GM23338 (cell line): ENCODE results near the gene FOXJ2. TPM values are rescaled to one million over a fixed set of nuclear protein-coding genes. Genes with fewer than 3 reads are reported as not detected.

Experiments used
- ATAC-seq: fragments of 200-7000 bp; cut with Tn5 transposase; 3 replicates; pipeline ENCODE4 v1.9.1; 2020
- DNase-seq: peaks from one replicate; pipeline ENCODE4 v3.0.0-alpha.2; 2015; ENCODE audit warnings: low spot score
- H2AFZ ChIP-seq: fragments of 200-600 bp; sonication (generic); 2 replicates; pipeline ENCODE4 v1.8.0; 2016; ENCODE audit warnings: antibody characterized with exemption, mild to moderate bottlenecking, moderate library complexity
- H3F3A ChIP-seq: fragments of 200-600 bp; sonication (generic); replicated peaks from 2 replicates; pipeline ENCODE4 v1.8.0; 2017; ENCODE audit warnings: antibody characterized with exemption, mixed run types, low read depth
- H3K27ac ChIP-seq: fragments of 200-600 bp; sonication (generic); 2 replicates; pipeline ENCODE4 v1.6.1; 2016; ENCODE audit warnings: low read depth
- H3K27me3 ChIP-seq: fragments of 200-600 bp; sonication (generic); 2 replicates; pipeline ENCODE4 v1.8.0; 2016; ENCODE audit warnings: mild to moderate bottlenecking, mixed run types, moderate library complexity; ENCODE audit not compliant: insufficient read depth
- H3K36me3 ChIP-seq: fragments of 200-600 bp; sonication (generic); 2 replicates; pipeline ENCODE4 v1.8.0; 2016; ENCODE audit warnings: mild to moderate bottlenecking; ENCODE audit not compliant: insufficient read depth
- H3K4me1 ChIP-seq: fragments of 200-600 bp; sonication (generic); 2 replicates; pipeline ENCODE4 v1.8.0; 2016; ENCODE audit warnings: mild to moderate bottlenecking, moderate library complexity; ENCODE audit not compliant: insufficient read depth
- H3K4me2 ChIP-seq: fragments of 200-600 bp; sonication (generic); 2 replicates; pipeline ENCODE4 v1.7.1; 2017; ENCODE audit warnings: mixed run types
- H3K4me3 ChIP-seq: fragments of 200-600 bp; sonication (generic); 2 replicates; pipeline ENCODE4 v1.6.1; 2016; ENCODE audit warnings: mixed run types
- H3K79me2 ChIP-seq: fragments of 200-600 bp; sonication (generic); replicated peaks from 2 replicates; pipeline ENCODE4 v1.8.0; 2017; ENCODE audit warnings: mild to moderate bottlenecking; ENCODE audit not compliant: insufficient read depth
- H3K9me2 ChIP-seq: fragments of 200-600 bp; sonication (generic); 2 replicates; pipeline ENCODE4 v1.8.0; 2017; ENCODE audit not compliant: insufficient read depth
- H4K20me1 ChIP-seq: fragments of 200-600 bp; sonication (generic); replicated peaks from 2 replicates; pipeline ENCODE4 v1.8.0; 2017; ENCODE audit warnings: mild to moderate bottlenecking; ENCODE audit not compliant: insufficient read depth
- H3K27ac Mint-ChIP-seq: 2 replicates; pipeline ENCODE4 v1.8.0; 2020; ENCODE audit warnings: inconsistent platforms, mild to moderate bottlenecking, moderate library complexity, mixed read lengths
- H3K27me3 Mint-ChIP-seq: 3 replicates; pipeline ENCODE4 v1.8.0; 2022; ENCODE audit warnings: low read depth, mild to moderate bottlenecking, moderate library complexity, mixed read lengths, inconsistent platforms; ENCODE audit not compliant: insufficient read depth, poor library complexity
- H3K36me3 Mint-ChIP-seq: 3 replicates; pipeline ENCODE4 v1.8.0; 2021; ENCODE audit warnings: low read depth, mild to moderate bottlenecking, inconsistent platforms, moderate library complexity, mixed read lengths
- H3K4me1 Mint-ChIP-seq: 3 replicates; pipeline ENCODE4 v1.8.0; 2020; ENCODE audit warnings: mild to moderate bottlenecking, inconsistent platforms, mixed read lengths
- H3K4me3 Mint-ChIP-seq: 3 replicates; pipeline ENCODE4 v1.8.0; 2021; ENCODE audit warnings: moderate library complexity, mild to moderate bottlenecking, inconsistent platforms, mixed read lengths
- H3K9me3 Mint-ChIP-seq: 3 replicates; pipeline ENCODE4 v1.8.0; 2020; ENCODE audit warnings: moderate library complexity, mild to moderate bottlenecking, inconsistent platforms, mixed read lengths
- EZH2phosphoT487 ChIP-seq: fragments of 200-600 bp; sonication (generic); IDR thresholded peaks from one replicate; pipeline ENCODE4 v1.8.1; 2018; ENCODE audit warnings: antibody characterized with exemption; ENCODE audit not compliant: unreplicated experiment
- JUNB ChIP-seq: IDR thresholded peaks from one replicate; pipeline ENCODE4 v1.6.1; 2016; ENCODE audit warnings: antibody characterized with exemption; ENCODE audit not compliant: unreplicated experiment
- NANOG ChIP-seq: IDR thresholded peaks from 2 replicates; pipeline ENCODE4 v1.6.1; 2016; ENCODE audit warnings: antibody characterized with exemption, borderline replicate concordance
- POLR2AphosphoS5 ChIP-seq: IDR thresholded peaks from 2 replicates; pipeline ENCODE4 v1.6.1; 2016; ENCODE audit warnings: antibody characterized with exemption, low read depth
- STAT1 ChIP-seq: IDR thresholded peaks from one replicate; pipeline ENCODE4 v1.6.1; 2016; ENCODE audit warnings: antibody characterized with exemption; ENCODE audit not compliant: unreplicated experiment
- ZNF331 ChIP-seq: fragments of 250-450 bp; sonication (Bioruptor Pico); IDR thresholded peaks from 2 replicates; pipeline ENCODE4 v1.5.0; 2020; ENCODE audit warnings: low read depth, mild to moderate bottlenecking, moderate library complexity
- polyA plus RNA-seq: library from polyadenylated mRNA; unstranded; fragments of >200 nt; fragmentation: Nextera tagmentation; extraction: Ambion mirVana; gene quantifications from 2 replicates; pipeline ENCODE4 v1.2.1, GENCODE V29; 2016
- total RNA-seq: library from RNA; depleted of rRNA; stranded (reverse); fragments of >200 nt; shearing (Covaris generic); gene quantifications from 2 replicates; pipeline ENCODE4 v1.2.3, GENCODE V29; 2014
- TF ChIP-seq, protein P1 (sequence below), 2 experiments: fragments of 200-600 bp in 1 of 2; sonication (generic) in 1 of 2; conservative IDR thresholded peaks; 2 replicates each; pipeline versions ENCODE4 v1.5.1 to v1.6.1; 2016 to 2017; ENCODE audit warnings: antibody characterized with exemption in 2 of 2, low read depth in 2 of 2, mild to moderate bottlenecking in 2 of 2, moderate library complexity in 1 of 2
- TF ChIP-seq, protein P2 (sequence below): IDR thresholded peaks from one replicate; pipeline ENCODE4 v1.6.1; 2018; ENCODE audit warnings: antibody characterized with exemption; ENCODE audit not compliant: unreplicated experiment
- TF ChIP-seq, protein P3 (sequence below): IDR thresholded peaks from 2 replicates; pipeline ENCODE4 v1.6.1; 2016; ENCODE audit warnings: antibody characterized with exemption

The FOXJ2 gene
- total and polyA plus RNA-seq, 2 experiments from 2014 or later, result 4.9 to 10.4 TPM

DNA sequence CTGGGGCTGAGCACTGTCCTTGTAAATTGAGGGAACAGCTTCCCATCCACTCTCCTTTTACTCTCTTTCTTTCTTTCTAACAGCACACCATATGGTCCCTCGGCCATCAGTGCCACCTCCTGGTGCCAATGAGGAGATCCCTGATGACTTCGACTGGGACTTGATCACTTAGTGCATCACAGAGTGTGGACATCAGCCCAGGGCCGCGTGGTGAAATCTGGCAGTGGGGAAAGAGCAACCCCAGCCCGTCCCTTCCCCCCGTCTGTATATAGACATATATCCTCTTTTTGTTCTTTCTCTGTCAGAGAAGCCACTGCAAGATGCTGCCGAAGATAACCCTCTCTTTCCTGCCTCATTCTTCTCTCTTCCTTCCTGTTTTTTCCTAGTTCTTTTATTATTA is 20.2 kb downstream of the FOXJ2 start:
- H2AFZ ChIP-seq, result no peak overlapping the region
- Mint-ChIP-seq H3K9me3 (no peaks in the 10 kb centered on the region), H3K27ac (no peak overlapping the region), H3K36me3 (peaks cover 19% of the 10 kb centered on the region), H3K4me1 (peaks cover under 1% of the 10 kb centered on the region; the same call in 2 of the 3 replicates), H3K27me3 (peaks cover 5% of the 10 kb centered on the region), H3K4me3 (no peak overlapping the region)
- no peak overlapping the region for H3K4me2 ChIP-seq
- ATAC-seq (no peak), DNase-seq (no peak)
- TF ChIP-seq, protein P1, sequence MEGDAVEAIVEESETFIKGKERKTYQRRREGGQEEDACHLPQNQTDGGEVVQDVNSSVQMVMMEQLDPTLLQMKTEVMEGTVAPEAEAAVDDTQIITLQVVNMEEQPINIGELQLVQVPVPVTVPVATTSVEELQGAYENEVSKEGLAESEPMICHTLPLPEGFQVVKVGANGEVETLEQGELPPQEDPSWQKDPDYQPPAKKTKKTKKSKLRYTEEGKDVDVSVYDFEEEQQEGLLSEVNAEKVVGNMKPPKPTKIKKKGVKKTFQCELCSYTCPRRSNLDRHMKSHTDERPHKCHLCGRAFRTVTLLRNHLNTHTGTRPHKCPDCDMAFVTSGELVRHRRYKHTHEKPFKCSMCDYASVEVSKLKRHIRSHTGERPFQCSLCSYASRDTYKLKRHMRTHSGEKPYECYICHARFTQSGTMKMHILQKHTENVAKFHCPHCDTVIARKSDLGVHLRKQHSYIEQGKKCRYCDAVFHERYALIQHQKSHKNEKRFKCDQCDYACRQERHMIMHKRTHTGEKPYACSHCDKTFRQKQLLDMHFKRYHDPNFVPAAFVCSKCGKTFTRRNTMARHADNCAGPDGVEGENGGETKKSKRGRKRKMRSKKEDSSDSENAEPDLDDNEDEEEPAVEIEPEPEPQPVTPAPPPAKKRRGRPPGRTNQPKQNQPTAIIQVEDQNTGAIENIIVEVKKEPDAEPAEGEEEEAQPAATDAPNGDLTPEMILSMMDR (conservative IDR thresholded peaks at IDR 0.05; ENCODE audit: low read depth in 2 of 2), result 0 out of 4 replicates have a peak, but pooled peaks of 1 of the 2 experiments have one; percentile 16
- TF ChIP-seq, protein P2, sequence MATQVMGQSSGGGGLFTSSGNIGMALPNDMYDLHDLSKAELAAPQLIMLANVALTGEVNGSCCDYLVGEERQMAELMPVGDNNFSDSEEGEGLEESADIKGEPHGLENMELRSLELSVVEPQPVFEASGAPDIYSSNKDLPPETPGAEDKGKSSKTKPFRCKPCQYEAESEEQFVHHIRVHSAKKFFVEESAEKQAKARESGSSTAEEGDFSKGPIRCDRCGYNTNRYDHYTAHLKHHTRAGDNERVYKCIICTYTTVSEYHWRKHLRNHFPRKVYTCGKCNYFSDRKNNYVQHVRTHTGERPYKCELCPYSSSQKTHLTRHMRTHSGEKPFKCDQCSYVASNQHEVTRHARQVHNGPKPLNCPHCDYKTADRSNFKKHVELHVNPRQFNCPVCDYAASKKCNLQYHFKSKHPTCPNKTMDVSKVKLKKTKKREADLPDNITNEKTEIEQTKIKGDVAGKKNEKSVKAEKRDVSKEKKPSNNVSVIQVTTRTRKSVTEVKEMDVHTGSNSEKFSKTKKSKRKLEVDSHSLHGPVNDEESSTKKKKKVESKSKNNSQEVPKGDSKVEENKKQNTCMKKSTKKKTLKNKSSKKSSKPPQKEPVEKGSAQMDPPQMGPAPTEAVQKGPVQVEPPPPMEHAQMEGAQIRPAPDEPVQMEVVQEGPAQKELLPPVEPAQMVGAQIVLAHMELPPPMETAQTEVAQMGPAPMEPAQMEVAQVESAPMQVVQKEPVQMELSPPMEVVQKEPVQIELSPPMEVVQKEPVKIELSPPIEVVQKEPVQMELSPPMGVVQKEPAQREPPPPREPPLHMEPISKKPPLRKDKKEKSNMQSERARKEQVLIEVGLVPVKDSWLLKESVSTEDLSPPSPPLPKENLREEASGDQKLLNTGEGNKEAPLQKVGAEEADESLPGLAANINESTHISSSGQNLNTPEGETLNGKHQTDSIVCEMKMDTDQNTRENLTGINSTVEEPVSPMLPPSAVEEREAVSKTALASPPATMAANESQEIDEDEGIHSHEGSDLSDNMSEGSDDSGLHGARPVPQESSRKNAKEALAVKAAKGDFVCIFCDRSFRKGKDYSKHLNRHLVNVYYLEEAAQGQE, result no peak
- H3F3A ChIP-seq, result no peaks in the 10 kb centered on the region
- no peak overlapping the region for H3K4me3 ChIP-seq
- peaks cover 11% of the 10 kb centered on the region for H3K36me3 ChIP-seq
- H3K27me3 ChIP-seq, result no peaks in the 10 kb centered on the region
- H3K27ac ChIP-seq, result no peak overlapping the region
- no peaks in the 10 kb centered on the region for H3K79me2 ChIP-seq
- no peaks in the 10 kb centered on the region for H3K4me1 ChIP-seq
- no peaks in the 10 kb centered on the region; the same call in 1 of the 2 replicates for H4K20me1 ChIP-seq
- no peaks in the 10 kb centered on the region for H3K9me2 ChIP-seq

DNA sequence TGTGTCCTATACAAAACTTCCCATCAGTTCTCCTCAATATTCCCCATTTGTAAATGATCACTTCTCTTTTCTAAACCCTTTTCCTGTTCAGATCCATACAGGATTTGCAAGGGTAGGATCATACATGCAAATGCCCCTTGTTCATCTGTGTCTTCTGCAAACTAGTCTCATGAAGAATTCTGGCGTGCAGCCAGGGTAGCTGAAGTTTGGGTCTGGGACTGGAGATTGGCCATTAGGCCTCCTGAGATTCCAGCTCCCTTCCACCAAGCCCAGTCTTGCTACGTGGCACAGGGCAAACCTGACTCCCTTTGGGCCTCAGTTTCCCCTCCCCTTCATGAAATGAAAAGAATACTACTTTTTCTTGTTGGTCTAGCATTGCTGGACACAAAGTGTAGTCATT is 22.3 kb downstream of the FOXJ2 start:
- no peak overlapping the region for H3K4me3 Mint-ChIP-seq
- no peaks in the 10 kb centered on the region for H3K27me3 ChIP-seq
- no peak overlapping the region for H3K27ac ChIP-seq
- H3K27ac Mint-ChIP-seq, result no peak overlapping the region
- no peaks in the 10 kb centered on the region; the same call in 1 of the 2 replicates for H3K4me1 ChIP-seq
- no peaks in the 10 kb centered on the region for H3F3A ChIP-seq
- no peak for DNase-seq
- H3K9me2 ChIP-seq, result no peaks in the 10 kb centered on the region
- H3K4me1 Mint-ChIP-seq, result peaks cover 13% of the 10 kb centered on the region
- no peaks in the 10 kb centered on the region; the same call in 1 of the 2 replicates for H4K20me1 ChIP-seq
- no peaks in the 10 kb centered on the region; the same call in 1 of the 2 replicates for H3K36me3 ChIP-seq
- H2AFZ ChIP-seq, result no peak overlapping the region
- no peak for ATAC-seq
- no peak overlapping the region for H3K4me2 ChIP-seq
- no peaks in the 10 kb centered on the region for H3K79me2 ChIP-seq
- H3K36me3 Mint-ChIP-seq, result peaks cover 9% of the 10 kb centered on the region
- H3K4me3 ChIP-seq, result no peak overlapping the region
- peaks cover 5% of the 10 kb centered on the region for H3K27me3 Mint-ChIP-seq
- H3K9me3 Mint-ChIP-seq, result no peaks in the 10 kb centered on the region
- TF ChIP-seq EZH2phosphoT487, result no peak
- no peak for TF ChIP-seq ZNF331
- TF ChIP-seq JUNB, result no peak
- TF ChIP-seq POLR2AphosphoS5, result no peak
- no peak for TF ChIP-seq STAT1
- no peak for TF ChIP-seq NANOG
- TF ChIP-seq, protein P1 (conservative IDR thresholded peaks at IDR 0.05; ENCODE audit: low read depth in 2 of 2), result no peak
- TF ChIP-seq, protein P3, sequence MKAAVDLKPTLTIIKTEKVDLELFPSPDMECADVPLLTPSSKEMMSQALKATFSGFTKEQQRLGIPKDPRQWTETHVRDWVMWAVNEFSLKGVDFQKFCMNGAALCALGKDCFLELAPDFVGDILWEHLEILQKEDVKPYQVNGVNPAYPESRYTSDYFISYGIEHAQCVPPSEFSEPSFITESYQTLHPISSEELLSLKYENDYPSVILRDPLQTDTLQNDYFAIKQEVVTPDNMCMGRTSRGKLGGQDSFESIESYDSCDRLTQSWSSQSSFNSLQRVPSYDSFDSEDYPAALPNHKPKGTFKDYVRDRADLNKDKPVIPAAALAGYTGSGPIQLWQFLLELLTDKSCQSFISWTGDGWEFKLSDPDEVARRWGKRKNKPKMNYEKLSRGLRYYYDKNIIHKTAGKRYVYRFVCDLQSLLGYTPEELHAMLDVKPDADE, result no peak
